ENCODE measurements around the gene ART5.

The ART5 gene

DNA sequence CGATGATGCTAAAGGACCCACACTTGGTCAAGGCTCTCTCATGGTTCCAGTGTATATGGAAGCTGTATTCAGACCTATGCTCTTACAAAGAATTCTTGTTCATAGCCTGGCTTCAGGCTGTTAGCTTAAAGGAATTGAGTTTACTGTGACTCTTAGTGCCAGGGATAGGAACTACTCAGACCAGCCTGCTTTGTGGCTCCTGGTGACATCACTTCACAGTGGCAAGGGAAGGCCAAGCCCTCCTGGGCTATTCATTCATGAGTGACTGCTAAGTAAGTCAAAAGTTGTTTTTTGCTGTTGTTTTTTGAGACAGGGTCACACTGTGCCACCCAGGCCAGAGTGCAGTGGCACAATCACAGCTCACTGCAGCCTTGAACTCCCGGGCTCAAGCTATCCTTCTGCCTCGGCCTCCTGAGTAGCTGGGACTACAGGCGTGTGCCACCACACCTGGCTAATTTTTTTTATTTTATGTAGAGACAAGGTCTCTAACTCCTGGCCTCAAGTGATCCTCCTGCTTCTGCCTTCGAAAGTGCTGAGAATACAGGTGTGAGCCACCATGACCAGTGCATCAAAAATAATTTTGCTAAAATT is 9.6 kb downstream of the ART5 start:
- no peaks in the 10 kb centered on the region for H3K4me1 ChIP-seq (ENCODE audit: insufficient read depth, low read length, severe bottlenecking)

DNA sequence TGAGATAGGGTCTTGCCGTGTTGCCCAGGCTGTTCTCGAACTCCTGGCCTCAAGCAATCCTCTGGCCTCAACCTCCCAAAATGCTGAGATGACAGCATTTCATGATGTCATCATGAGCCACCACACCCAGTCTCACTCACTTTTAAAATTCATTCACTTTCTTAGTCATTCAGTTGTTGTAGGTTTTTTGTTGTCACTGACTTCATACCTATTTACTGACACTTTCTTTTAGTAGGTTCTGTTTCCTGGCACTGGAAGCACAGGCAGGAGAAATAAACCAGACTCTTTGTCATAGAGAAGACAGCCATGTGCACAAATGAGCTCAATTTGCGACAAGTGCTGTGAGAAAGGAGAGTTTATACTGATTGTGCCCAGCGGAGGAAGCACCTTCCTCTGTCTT is 10.5 kb downstream of the ART5 start:
- no peak for TF ChIP-seq EZH2 (IDR thresholded peaks at IDR 0.05; ENCODE audit: borderline replicate concordance, low read length)
- TF ChIP-seq, protein P1, sequence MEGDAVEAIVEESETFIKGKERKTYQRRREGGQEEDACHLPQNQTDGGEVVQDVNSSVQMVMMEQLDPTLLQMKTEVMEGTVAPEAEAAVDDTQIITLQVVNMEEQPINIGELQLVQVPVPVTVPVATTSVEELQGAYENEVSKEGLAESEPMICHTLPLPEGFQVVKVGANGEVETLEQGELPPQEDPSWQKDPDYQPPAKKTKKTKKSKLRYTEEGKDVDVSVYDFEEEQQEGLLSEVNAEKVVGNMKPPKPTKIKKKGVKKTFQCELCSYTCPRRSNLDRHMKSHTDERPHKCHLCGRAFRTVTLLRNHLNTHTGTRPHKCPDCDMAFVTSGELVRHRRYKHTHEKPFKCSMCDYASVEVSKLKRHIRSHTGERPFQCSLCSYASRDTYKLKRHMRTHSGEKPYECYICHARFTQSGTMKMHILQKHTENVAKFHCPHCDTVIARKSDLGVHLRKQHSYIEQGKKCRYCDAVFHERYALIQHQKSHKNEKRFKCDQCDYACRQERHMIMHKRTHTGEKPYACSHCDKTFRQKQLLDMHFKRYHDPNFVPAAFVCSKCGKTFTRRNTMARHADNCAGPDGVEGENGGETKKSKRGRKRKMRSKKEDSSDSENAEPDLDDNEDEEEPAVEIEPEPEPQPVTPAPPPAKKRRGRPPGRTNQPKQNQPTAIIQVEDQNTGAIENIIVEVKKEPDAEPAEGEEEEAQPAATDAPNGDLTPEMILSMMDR (IDR thresholded peaks at IDR 0.05; ENCODE audit: low read length), result no peak
- no peaks in the 10 kb centered on the region for H3K4me1 ChIP-seq (ENCODE audit: insufficient read depth, low read length, severe bottlenecking)
- H3K4me3 ChIP-seq (ENCODE audit: low read depth, low read length, poor library complexity, severe bottlenecking), result no peak overlapping the region
- H3K9me2 ChIP-seq (ENCODE audit: low read depth, low read length), result no peaks in the 10 kb centered on the region
- no peaks in the 10 kb centered on the region; the same call in 1 of the 2 replicates for H3K27me3 ChIP-seq (ENCODE audit: insufficient read depth, low read length)
- no peak overlapping the region for H2AFZ ChIP-seq (ENCODE audit: low read length)
- H3K4me2 ChIP-seq (ENCODE audit: low read length), result no peak overlapping the region
- H3K9me3 ChIP-seq (ENCODE audit: low read length), result no peaks in the 10 kb centered on the region
- H3K9ac ChIP-seq (ENCODE audit: low read length), result no peak overlapping the region
- no peaks in the 10 kb centered on the region for H3F3A ChIP-seq (ENCODE audit: insufficient read depth, low read length)
- no peak overlapping the region for H3K27ac ChIP-seq (ENCODE audit: low read depth, low read length, poor library complexity, severe bottlenecking)
- no peaks in the 10 kb centered on the region for H3K79me2 ChIP-seq (ENCODE audit: insufficient read depth, low read length)
- H3K36me3 ChIP-seq (ENCODE audit: insufficient read depth, low read length), result no peaks in the 10 kb centered on the region
- no peaks in the 10 kb centered on the region for H4K20me1 ChIP-seq (ENCODE audit: insufficient read depth, low read length)

More for the DNA sequence above, 9.6 kb downstream of the ART5 start:
- Histone ChIP-seq H3K27me3 (ENCODE audit: insufficient read depth, low read length) (no peaks in the 10 kb centered on the region), H2AFZ (ENCODE audit: low read length) (no peak overlapping the region), H3K79me2 (ENCODE audit: insufficient read depth, low read length) (no peaks in the 10 kb centered on the region), H3K9me3 (ENCODE audit: low read length) (no peaks in the 10 kb centered on the region), H3K4me2 (ENCODE audit: low read length) (no peak overlapping the region), H3K9ac (ENCODE audit: low read length) (no peak overlapping the region), H3K9me2 (ENCODE audit: low read depth, low read length) (no peaks in the 10 kb centered on the region), H3F3A (ENCODE audit: insufficient read depth, low read length) (no peaks in the 10 kb centered on the region), H3K36me3 (ENCODE audit: insufficient read depth, low read length) (no peaks in the 10 kb centered on the region), H3K27ac (ENCODE audit: low read depth, low read length, poor library complexity, severe bottlenecking) (no peak overlapping the region), H3K4me3 (ENCODE audit: low read depth, low read length, poor library complexity, severe bottlenecking) (no peak overlapping the region), H4K20me1 (ENCODE audit: insufficient read depth, low read length) (no peaks in the 10 kb centered on the region)
- TF ChIP-seq, protein P1 (IDR thresholded peaks at IDR 0.05; ENCODE audit: low read length), result no peak
- TF ChIP-seq EZH2 (IDR thresholded peaks at IDR 0.05; ENCODE audit: borderline replicate concordance, low read length), result no peak

DNA sequence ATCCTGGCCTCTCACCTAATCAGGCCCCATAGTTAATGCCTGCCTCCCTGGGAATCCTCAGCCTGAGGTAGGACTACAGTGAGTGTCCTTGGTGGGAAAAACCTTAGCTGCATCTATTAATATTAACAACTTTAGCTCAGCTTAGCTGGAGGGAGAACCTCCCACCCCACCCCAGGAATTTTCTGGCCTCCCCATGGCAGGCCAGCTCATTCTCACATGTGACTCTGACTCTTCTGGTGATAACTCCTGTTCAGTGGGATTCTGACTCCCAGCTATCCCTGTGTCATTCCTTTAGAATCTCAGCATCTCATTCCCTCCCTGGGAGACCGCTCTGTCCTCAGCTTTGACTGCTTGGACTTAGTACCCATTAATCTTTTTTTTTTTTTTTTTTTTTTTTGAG is 14.5 kb downstream of the ART5 start:
- H3K9ac ChIP-seq (ENCODE audit: low read length), result no peak overlapping the region
- H3K27me3 ChIP-seq (ENCODE audit: insufficient read depth, low read length), result no peaks in the 10 kb centered on the region; the same call in 1 of the 2 replicates
- no peak overlapping the region for H2AFZ ChIP-seq (ENCODE audit: low read length)
- no peaks in the 10 kb centered on the region for H4K20me1 ChIP-seq (ENCODE audit: insufficient read depth, low read length)
- no peaks in the 10 kb centered on the region for H3K9me3 ChIP-seq (ENCODE audit: low read length)
- no peak overlapping the region for H3K27ac ChIP-seq (ENCODE audit: low read depth, low read length, poor library complexity, severe bottlenecking)
- H3F3A ChIP-seq (ENCODE audit: insufficient read depth, low read length), result no peaks in the 10 kb centered on the region
- H3K4me1 ChIP-seq (ENCODE audit: insufficient read depth, low read length, severe bottlenecking), result no peaks in the 10 kb centered on the region
- no peak overlapping the region for H3K4me3 ChIP-seq (ENCODE audit: low read depth, low read length, poor library complexity, severe bottlenecking)
- no peaks in the 10 kb centered on the region for H3K79me2 ChIP-seq (ENCODE audit: insufficient read depth, low read length)
- no peaks in the 10 kb centered on the region for H3K9me2 ChIP-seq (ENCODE audit: low read depth, low read length)
- no peak overlapping the region for H3K4me2 ChIP-seq (ENCODE audit: low read length)
- TF ChIP-seq EZH2 (IDR thresholded peaks at IDR 0.05; ENCODE audit: borderline replicate concordance, low read length), result no peak
- TF ChIP-seq, protein P1 (IDR thresholded peaks at IDR 0.05; ENCODE audit: low read length), result no peak
- no peaks in the 10 kb centered on the region for H3K36me3 ChIP-seq (ENCODE audit: insufficient read depth, low read length)
